ENCODE results near the gene USP12. TPM values are rescaled to one million over a fixed set of nuclear protein-coding genes. Genes with fewer than 3 reads are reported as not detected.
"Not testable (repeated sequence)": the region's sequence is repeated elsewhere in the genome, so short reads cannot be mapped to it uniquely, and the experiment has no call there.

The USP12 gene
- polyA plus RNA-seq, 4 donors: 27.6 to 40.2 (median 33.6) TPM

GRCh38 chr13:27158335-27158734, 13.3 kb downstream of the USP12 start:
- DNase-seq (ENCODE audit: low read depth in 4 of 4, low spot score in 3 of 4): no peak

- no peak for DNase-seq (ENCODE audit: low read depth in 4 of 4, low spot score in 3 of 4)
Measured at GRCh38 chr13:27151798-27152599, 19.6 kb downstream of the USP12 start.

- DNase-seq (ENCODE audit: low read depth in 4 of 4, low spot score in 3 of 4): no peak
Measured at GRCh38 chr13:27149702-27150101, 21.9 kb downstream of the USP12 start.

- DNase-seq (ENCODE audit: low read depth in 4 of 4, low spot score in 3 of 4): no peak
Measured at GRCh38 chr13:27148900-27149299, 22.7 kb downstream of the USP12 start.

DNA sequence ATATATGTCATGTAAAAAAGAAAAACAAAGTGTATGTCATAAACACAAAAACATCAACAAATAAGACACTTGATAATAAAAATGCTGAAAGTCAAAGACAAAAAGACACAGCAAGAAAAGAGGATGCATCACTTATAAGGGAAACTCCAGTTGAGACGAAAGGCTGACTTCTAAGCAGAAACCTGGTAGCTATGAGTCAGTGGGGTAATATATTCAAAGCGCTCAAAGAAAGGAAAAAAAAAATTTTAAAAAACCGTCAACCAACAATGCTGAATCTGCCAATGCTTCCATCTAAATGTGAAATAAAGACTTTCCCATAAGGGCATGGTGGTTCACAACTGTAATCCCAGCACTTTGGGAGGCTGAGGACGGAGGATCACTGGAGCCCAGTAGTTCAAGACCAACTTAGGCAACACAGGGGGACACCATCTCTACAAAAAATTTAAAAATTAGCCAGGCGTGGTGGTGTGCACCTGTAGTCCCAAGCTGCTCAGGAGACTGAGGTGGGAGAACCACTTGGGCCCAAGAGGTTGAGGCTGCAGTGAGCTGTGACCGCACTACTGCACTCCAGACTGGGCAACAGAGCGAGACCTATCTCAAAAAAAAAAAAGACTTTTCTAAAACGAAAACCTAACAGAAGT, 24.0 kb downstream of the USP12 start:
- DNase-seq (ENCODE audit: low read depth in 4 of 4, low spot score in 3 of 4): no peak

GRCh38 chr13:27141746-27142145, 29.9 kb downstream of the USP12 start:
- no peak for DNase-seq (ENCODE audit: low read depth in 4 of 4, low spot score in 3 of 4)

GRCh38 chr13:27141159-27141558, 30.5 kb downstream of the USP12 start:
- not testable (repeated sequence) for DNase-seq (ENCODE audit: low read depth in 4 of 4, low spot score in 3 of 4)

- DNase-seq (ENCODE audit: low read depth in 4 of 4, low spot score in 3 of 4): no peak
Measured at GRCh38 chr13:27140060-27140459, 31.6 kb downstream of the USP12 start.

- no peak for DNase-seq (ENCODE audit: low read depth in 4 of 4, low spot score in 3 of 4)
Measured at GRCh38 chr13:27139565-27139964, 32.0 kb downstream of the USP12 start.

DNA sequence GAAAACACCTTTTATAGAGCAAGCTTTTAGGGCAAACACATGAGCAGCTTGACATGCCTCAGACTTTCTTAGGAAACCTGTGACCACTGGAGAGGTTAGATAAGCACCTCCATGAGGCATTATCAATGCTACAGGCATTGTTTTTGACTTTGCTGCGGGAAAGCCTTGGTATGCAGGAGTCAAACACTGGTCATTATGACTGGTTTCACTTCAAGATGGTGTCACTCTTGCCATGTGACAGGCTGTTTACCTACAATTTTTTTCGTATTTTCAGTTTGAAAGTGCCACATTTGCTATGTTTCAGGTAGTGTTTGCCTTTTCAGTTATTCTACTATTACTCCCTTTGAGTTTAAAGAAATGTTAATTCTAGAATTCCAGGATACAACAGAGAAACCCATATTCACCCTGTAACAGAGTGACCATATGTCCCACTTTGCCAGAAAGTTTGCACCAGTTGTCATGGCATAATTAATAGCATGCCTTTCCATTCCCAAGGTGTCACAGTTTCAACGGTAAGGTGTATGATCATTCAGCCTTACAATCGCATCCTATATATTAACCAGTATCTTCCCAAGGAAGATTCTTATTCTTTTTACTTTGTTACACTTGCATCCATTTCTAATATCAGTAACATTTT, 33.0 kb downstream of the USP12 start:
- DNase-seq (ENCODE audit: low read depth in 4 of 4, low spot score in 3 of 4): no peak

DNA sequence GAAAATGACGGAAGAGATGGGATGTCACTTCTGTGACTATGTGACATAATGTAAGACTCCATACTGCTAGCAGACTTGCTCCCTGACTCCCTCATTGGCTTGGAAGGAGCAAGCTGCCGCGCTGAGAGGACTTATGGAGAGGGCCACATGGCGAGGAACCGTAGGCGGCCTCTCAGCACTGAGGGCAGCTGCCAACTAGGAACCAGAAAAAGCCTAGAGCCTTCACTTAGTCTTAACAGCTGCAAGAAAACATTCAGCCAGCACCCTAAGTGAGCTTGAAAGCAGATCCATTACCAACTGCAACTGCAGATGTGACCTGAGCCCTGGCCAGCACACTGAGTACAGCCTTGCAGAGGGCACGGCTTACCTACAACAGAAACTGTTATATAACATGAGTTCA, 33.9 kb downstream of the USP12 start:
- no peak for DNase-seq (ENCODE audit: low read depth in 4 of 4, low spot score in 3 of 4)

- DNase-seq (ENCODE audit: low read depth in 4 of 4, low spot score in 3 of 4): no peak
Measured at GRCh38 chr13:27135023-27135422, 36.6 kb downstream of the USP12 start.

DNA sequence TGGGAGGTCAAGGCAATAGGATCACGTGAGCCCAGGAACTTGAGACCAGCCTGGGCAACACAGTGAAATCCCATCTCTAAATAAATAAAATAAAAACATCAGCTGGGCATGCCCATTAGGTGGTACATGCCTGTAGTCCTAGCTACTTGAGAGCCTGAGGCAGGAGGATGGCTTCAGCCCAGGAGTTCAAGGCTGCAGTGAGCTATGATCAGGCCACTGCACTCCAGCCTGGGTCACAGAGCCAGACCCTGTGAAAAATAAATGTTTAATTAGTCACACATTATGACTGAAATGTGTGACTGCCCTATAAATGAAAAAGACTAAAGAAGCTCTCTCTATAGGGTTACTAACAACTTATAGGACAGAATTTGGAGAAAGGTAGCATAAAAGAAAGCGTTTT, 37.7 kb downstream of the USP12 start:
- no peak for DNase-seq (ENCODE audit: low read depth in 4 of 4, low spot score in 3 of 4)

GRCh38 chr13:27132538-27132937, 39.1 kb downstream of the USP12 start:
- no peak for DNase-seq (ENCODE audit: low read depth in 4 of 4, low spot score in 3 of 4)

DNA sequence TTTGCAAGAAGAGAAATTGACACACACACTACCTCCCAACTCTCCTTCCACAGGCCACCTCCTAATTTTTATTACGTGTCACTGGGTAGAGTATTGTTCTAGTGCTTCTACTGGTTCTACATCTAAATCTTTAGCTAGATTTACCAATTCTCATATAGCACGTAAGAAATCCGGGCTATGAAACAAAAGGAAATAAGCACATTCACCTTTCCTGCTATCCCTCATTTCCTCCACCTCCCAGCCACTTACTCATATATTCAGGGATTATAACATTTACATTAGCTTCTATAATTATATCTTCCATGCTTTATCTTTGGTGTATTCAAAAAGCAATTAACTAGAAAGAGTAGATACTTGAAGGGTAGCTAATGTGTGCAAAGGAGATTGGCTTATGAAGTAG, 39.7 kb downstream of the USP12 start:
- DNase-seq (ENCODE audit: low read depth in 4 of 4, low spot score in 3 of 4): no peak

- no peak for DNase-seq (ENCODE audit: low read depth in 4 of 4, low spot score in 3 of 4)
Measured at GRCh38 chr13:27130979-27131623, 40.5 kb downstream of the USP12 start.

DNA sequence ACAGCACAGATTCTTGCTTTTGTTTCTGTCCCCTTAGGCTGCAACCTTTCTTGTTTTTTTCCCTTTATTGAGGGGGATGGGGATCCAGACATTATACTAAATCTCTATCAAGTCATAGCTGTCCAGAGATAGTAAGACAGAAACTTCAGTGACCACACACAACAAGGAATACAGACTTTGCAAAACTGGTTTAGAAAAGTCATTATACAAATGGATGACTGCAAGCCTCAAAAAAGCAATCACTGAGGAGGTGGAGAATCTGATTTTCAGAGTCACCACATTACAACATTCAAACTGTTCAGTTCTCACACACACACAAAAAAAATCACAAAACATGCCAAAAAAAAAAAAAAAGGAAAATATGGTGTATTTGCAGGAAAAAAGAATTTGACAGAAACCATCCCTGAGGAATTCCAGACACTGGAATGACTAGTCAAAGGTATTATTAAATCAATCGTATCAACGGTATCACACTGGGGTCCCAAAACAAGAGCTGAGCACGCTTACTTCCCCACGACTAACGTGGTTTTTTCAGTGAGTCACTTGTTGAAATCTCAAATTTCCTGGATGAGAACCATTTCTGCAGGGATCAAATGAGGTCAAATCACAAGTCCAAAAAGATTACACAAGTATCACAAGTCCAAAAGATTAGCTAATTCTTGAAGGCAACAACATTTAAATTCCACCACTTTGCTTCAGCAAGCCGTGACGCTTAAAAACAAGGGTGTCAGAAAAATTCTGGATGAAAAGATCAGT, 41.2 kb downstream of the USP12 start:
- DNase-seq (ENCODE audit: low read depth in 4 of 4, low spot score in 3 of 4): no peak

- no peak for DNase-seq (ENCODE audit: low read depth in 4 of 4, low spot score in 3 of 4)
Measured at GRCh38 chr13:27128825-27129627, 42.6 kb downstream of the USP12 start.

DNA sequence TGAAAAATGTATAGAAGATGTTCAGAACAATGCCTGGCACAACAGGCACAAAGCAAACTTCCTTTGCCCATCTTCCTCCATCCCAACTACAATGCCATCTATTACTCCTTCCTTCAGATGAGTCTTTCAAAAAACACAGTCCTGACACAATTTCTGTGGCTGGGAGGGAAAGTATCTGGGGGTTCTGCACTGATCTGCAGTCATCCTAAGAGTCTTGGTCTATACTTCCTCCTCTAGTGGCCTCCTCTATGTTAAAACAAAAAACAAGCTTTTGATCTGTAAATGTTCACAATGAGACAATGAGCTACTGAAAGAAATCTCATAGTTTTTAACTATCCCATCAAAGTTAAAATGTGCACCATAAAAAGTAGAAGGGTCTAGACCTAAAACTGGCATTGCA, 44.8 kb downstream of the USP12 start:
- no peak for DNase-seq (ENCODE audit: low read depth in 4 of 4, low spot score in 3 of 4)
